Large intestine (tissue), 3 donors: ENCODE data around the gene TREX2. TPM values are rescaled to one million over a fixed set of nuclear protein-coding genes. Genes with fewer than 3 reads are reported as not detected.

Source experiments
- DNase-seq, 2 donors: peaks; one replicate each; pipeline versions ENCODE4 v3.0.0 to v3.0.0-alpha.2; 2013
- H3K27ac ChIP-seq: one replicate; pipeline ENCODE4 v1.5.1; 2013; ENCODE audit warnings: low read length
- H3K27me3 ChIP-seq: 2 replicates; pipeline ENCODE4 v1.6.1; 2013; ENCODE audit warnings: low read length; ENCODE audit not compliant: control insufficient read depth, insufficient read depth
- H3K36me3 ChIP-seq: 2 replicates; pipeline ENCODE4 v1.6.1; 2013; ENCODE audit warnings: low read length; ENCODE audit not compliant: control insufficient read depth, insufficient read depth
- H3K4me1 ChIP-seq: one replicate; pipeline ENCODE4 v1.6.1; 2013; ENCODE audit warnings: low read length; ENCODE audit not compliant: control insufficient read depth, insufficient read depth
- H3K4me3 ChIP-seq: one replicate; pipeline ENCODE4 v1.5.1; 2013; ENCODE audit warnings: low read length
- H3K9me3 ChIP-seq: one replicate; pipeline ENCODE4 v1.6.1; 2013; ENCODE audit warnings: mild to moderate bottlenecking, low read depth, low read length, moderate library complexity; ENCODE audit not compliant: control insufficient read depth
- WGBS: methylation state at CpG from one replicate; pipeline ENCODE4 v1.1.5; 2013; ENCODE audit warnings: low lambda C conversion rate; ENCODE audit not compliant: insufficient coverage; 5-methylcytosine and 5-hydroxymethylcytosine counted together
- polyA plus RNA-seq: library from polyadenylated mRNA; unstranded; fragments of 120-200 nt; gene quantifications from one replicate; pipeline ENCODE4 v1.2.1, GENCODE V29; 2013

The TREX2 gene
- polyA plus RNA-seq, 1 donor = 0.30 TPM

- H3K36me3 ChIP-seq = peaks cover 14% of the 10 kb centered on the region
- DNase-seq = no peak
- H3K27ac ChIP-seq = no peak overlapping the region
- H3K27me3 ChIP-seq = no peaks in the 10 kb centered on the region
- H3K4me3 ChIP-seq = no peak overlapping the region
- peaks cover 4% of the 10 kb centered on the region for H3K4me1 ChIP-seq
- H3K9me3 ChIP-seq = no peaks in the 10 kb centered on the region
- WGBS = no CpG with 5 or more reads among the region's 19 CpGs
Observed at GRCh38 chrX:153465691-153466380, 20.0 kb upstream of the TREX2 start.

DNA sequence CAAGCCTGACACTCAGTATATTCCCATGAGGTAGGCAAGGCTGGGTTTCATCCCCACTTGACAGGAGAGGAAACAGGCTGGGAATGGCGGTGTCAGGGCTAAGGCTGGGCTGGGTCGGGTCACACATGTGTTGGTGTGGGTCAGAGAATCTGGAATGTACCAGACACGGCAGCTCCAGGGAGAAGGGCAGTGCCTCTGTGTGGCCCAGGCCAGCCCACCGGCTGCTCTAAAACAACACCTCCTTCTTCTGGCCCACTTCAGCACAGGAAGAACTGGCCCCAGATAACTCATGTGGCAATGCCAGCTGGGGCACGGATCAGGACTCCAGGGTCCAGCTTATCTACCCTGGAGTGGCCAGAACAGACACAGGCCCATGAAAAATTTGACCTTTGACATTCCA, 18.3 kb upstream of the TREX2 start:
- Histone ChIP-seq H3K4me1 (no peaks in the 10 kb centered on the region), H3K9me3 (no peaks in the 10 kb centered on the region), H3K4me3 (no peak overlapping the region), H3K27me3 (no peaks in the 10 kb centered on the region), H3K36me3 (peaks cover 18% of the 10 kb centered on the region), H3K27ac (no peak overlapping the region)
- no peak for DNase-seq
- WGBS = no CpG with 5 or more reads among the region's 5 CpGs

DNA sequence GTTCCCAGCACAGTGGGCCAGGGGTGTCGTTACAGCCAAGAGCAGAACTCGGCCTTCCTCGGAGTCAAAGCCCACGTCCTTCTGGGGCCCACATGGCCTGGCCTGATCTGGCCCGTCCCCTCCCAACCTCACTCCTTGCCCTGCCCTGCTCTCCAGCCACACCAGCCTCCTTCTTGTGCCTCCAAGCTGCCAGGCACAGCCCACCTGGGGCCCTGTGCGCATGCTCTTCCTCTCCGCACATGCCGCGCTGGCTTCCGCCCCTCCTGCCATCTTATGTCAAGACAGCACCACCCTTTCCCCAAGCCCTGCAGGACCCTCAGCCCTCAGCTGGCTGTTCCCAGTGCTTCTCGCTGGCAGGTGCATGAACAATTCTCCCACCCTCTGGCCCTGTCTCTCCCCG, 17.7 kb upstream of the TREX2 start:
- H3K36me3 ChIP-seq = peaks cover 18% of the 10 kb centered on the region
- no peaks in the 10 kb centered on the region for H3K4me1 ChIP-seq
- WGBS = no CpG with 5 or more reads among the region's 12 CpGs
- H3K4me3 ChIP-seq = no peak overlapping the region
- no peaks in the 10 kb centered on the region for H3K9me3 ChIP-seq
- H3K27ac ChIP-seq = no peak overlapping the region
- no peak for DNase-seq
- no peaks in the 10 kb centered on the region for H3K27me3 ChIP-seq

DNA sequence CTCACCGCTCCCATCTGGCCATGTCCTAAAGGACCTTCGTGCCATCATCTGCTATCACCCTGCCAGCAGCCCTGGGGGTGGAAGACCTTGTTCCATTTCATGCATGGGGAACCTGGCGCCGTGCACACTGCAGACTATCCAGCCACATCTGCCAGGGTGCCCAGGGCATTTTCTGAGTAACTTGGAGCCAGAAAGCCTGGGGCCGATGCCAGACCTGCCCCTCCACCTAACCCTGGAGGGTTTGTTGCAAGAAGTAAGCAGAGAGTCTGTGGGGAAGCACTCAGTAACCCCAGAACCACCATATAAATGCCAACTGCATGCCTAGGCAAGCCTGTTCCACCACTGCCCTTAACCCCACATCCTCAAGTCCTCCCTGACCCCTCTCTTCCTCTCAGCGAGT, 17.2 kb upstream of the TREX2 start:
- Histone ChIP-seq H3K27ac (no peak overlapping the region), H3K27me3 (no peaks in the 10 kb centered on the region), H3K4me1 (no peaks in the 10 kb centered on the region), H3K9me3 (no peaks in the 10 kb centered on the region), H3K36me3 (peaks cover 18% of the 10 kb centered on the region), H3K4me3 (no peak overlapping the region)
- DNase-seq = no peak
- no CpG with 5 or more reads among the region's 6 CpGs for WGBS

- Histone ChIP-seq H3K27ac (no peak overlapping the region), H3K9me3 (no peaks in the 10 kb centered on the region), H3K4me1 (no peaks in the 10 kb centered on the region), H3K36me3 (peaks cover 18% of the 10 kb centered on the region), H3K27me3 (no peaks in the 10 kb centered on the region), H3K4me3 (no peak overlapping the region)
- WGBS = no CpG with 5 or more reads among the region's 10 CpGs
- DNase-seq = no peak
Observed at GRCh38 chrX:153462291-153462690, 16.4 kb upstream of the TREX2 start.

DNA sequence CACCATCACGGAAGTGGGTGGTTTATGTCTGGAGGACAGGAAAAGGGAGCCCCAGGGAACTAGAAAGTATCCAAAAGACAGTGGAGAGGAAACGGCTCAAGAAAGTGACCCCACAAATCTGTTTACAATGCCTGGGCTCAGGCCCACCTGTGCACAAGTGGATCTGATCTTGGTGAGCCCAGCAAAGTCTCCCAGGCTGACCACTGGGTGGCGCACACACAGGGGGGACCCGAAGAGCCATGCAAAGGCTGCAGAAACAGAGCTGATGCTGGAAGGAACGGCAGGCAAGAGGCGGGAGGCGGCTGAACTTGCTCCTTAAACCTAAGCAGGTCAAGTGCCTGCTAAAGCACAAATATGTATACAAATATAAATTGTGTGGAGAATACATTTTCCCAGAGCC, 15.0 kb upstream of the TREX2 start:
- no peaks in the 10 kb centered on the region for H3K9me3 ChIP-seq
- no CpG with 5 or more reads among the region's 7 CpGs for WGBS
- no peak overlapping the region for H3K27ac ChIP-seq
- H3K4me1 ChIP-seq = no peaks in the 10 kb centered on the region
- no peak overlapping the region for H3K4me3 ChIP-seq
- no peak for DNase-seq
- no peaks in the 10 kb centered on the region for H3K27me3 ChIP-seq
- peaks cover 19% of the 10 kb centered on the region for H3K36me3 ChIP-seq

- peaks cover 20% of the 10 kb centered on the region for H3K36me3 ChIP-seq
- WGBS = no CpG with 5 or more reads among the region's 4 CpGs
Observed at GRCh38 chrX:153459986-153460385, 14.1 kb upstream of the TREX2 start.

GRCh38 chrX:153458476-153458875, 12.6 kb upstream of the TREX2 start:
- peaks cover 15% of the 10 kb centered on the region for H3K36me3 ChIP-seq
- no peaks in the 10 kb centered on the region for H3K4me1 ChIP-seq
- WGBS = no CpG with 5 or more reads among the region's 4 CpGs

More at GRCh38 chrX:153459986-153460385, 14.1 kb upstream of the TREX2 start:
- Histone ChIP-seq H3K4me3 (no peak overlapping the region), H3K9me3 (no peaks in the 10 kb centered on the region), H3K4me1 (no peaks in the 10 kb centered on the region), H3K27ac (no peak overlapping the region), H3K27me3 (no peaks in the 10 kb centered on the region)
- no peak for DNase-seq

GRCh38 chrX:153457827-153458466, 12.1 kb upstream of the TREX2 start:
- Histone ChIP-seq H3K4me3 (no peak overlapping the region), H3K4me1 (no peaks in the 10 kb centered on the region), H3K9me3 (no peaks in the 10 kb centered on the region), H3K36me3 (peaks cover 15% of the 10 kb centered on the region), H3K27me3 (no peaks in the 10 kb centered on the region), H3K27ac (no peak overlapping the region)
- no CpG with 5 or more reads among the region's 17 CpGs for WGBS
- DNase-seq = no peak

More at GRCh38 chrX:153458476-153458875, 12.6 kb upstream of the TREX2 start:
- no peak for DNase-seq
- Histone ChIP-seq H3K4me3 (no peak overlapping the region), H3K27ac (no peak overlapping the region), H3K27me3 (no peaks in the 10 kb centered on the region), H3K9me3 (no peaks in the 10 kb centered on the region)

- Histone ChIP-seq H3K27ac (no peak overlapping the region), H3K27me3 (no peaks in the 10 kb centered on the region), H3K36me3 (peaks cover 13% of the 10 kb centered on the region), H3K4me1 (no peaks in the 10 kb centered on the region), H3K9me3 (no peaks in the 10 kb centered on the region), H3K4me3 (no peak overlapping the region)
- no peak for DNase-seq
- WGBS = no CpG with 5 or more reads among the region's 18 CpGs
Observed at GRCh38 chrX:153457136-153457825, 11.4 kb upstream of the TREX2 start.
